GM18517 (cell line): ENCODE data around the gene KIF5B.

Source experiments
- ATAC-seq: cut with Tn5 transposase; IDR thresholded peaks from one replicate; pipeline ENCODE4 v1.9.1; 2021; ENCODE audit warnings: mild to moderate bottlenecking, moderate library complexity; ENCODE audit not compliant: unreplicated experiment

Gene KIF5B

DNA sequence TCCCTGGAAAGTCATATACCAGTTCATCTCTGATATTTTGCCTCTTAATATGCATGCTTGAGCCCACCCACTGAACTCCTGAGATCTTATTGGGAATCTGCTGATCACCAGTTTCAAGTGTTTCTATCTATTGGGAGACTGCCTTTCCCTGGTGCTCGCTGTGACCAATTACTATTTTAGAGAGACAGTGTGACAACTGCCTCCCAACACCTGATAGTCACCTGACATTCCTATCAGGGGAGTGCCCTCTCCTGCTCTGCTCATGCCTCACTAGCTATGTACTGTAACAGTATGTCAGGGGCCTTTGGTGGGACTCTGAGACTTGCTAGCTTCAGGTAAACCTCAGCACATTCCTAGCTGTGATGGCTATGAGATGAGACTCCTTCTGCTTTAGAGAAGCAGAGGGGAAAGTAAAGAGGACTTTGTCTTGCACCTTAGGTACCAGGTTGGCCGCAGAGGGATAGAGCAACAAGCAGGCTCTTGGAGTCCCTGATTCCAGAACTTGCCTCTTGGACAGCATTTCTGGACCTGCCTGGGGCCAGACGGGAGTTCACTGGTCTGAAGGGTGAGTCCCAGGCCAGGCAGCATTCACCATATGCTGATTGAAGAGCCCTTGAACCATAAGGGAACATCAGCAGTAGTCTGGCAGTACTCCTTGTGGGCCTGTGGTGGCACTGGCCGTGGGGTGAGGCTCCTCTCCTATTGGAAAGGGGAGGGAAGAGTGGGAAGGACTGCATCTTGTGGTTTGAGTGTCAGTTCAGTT lies 93.2 kb downstream of the KIF5B start:
- ATAC-seq, result no peak

DNA sequence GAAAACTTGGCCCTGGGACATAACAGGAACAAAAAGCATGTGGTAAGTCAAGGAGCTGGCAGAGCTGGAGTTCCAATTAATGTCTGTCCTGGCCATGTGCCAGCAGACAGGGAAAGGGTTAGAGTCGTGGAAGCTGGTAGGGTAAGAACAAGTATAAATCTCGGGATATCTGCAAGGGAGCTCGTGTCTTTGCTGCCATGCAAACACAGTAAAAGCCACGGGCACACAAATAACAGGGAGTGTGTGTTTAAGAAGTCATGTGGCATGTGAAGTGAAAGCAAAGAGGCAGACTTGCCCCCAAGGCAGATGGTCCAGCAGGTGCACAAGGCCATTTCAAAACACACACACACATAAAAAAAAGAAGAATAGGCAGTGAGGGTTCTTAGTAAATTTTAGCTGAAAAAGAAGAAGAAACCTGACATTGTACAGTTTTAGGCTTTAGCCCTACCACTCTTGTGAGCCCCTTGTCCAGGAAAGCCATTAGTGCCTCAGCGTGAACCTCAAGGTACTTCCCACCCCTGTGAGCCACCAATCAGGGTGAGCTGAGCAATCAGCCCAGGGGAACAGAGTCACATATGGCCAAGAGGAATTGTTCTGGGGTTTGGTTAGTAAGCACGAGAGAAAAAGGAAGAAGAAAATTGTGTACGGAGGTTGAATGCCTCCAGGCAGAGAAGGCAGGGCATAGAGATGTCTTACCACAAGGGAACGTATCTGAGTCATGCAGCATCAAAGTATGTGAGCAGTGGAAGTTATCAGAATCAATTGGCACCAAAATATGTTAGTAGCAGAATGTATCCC lies 94.7 kb downstream of the KIF5B start:
- no peak for ATAC-seq

DNA sequence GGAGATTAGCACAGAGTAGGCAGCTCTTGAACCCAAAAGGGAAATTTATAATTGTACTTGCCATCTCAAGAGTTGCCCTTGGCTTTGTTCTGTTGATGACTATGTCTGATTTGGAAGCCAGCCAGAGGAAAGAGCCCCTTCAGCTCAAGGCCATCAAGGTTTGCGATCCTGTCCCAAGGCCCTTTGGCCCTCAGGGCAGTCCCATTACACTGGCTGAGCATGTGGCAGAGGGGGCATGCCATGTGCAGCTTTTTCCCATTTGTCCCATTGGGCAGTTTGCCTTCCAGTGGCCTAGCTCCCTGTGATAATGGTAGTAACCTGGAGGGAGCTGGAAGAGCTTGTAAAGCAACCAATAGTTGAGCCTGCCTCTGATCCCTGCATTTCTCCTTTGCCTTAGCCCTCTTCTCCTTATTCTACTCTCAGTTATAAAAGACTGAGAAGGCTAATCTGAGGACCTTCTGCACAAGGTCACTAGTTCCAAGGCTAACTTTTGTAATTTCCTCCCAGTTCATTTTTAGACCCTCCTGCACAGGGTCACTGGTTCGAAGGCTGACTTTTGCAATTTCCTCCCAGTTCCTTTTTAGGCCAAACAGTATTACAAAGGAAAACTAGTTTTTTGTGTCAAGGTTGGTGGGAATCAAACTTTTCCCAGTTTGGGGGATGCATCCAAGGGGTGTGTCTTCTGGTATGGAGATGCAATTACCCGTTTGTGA lies 96.6 kb downstream of the KIF5B start:
- no peak for ATAC-seq
